H7 (cell line): ENCODE data around the gene PDCD6IP. TPM values are rescaled to one million over a fixed set of nuclear protein-coding genes. Genes with fewer than 3 reads are reported as not detected.
"Not testable (repeated sequence)": the region's sequence is repeated elsewhere in the genome, so short reads cannot be mapped to it uniquely, and the experiment has no call there.

Experiments
- DNase-seq: peaks from one replicate; pipeline ENCODE4 v3.0.0; 2012
- H3K27me3 ChIP-seq: 2 replicates; pipeline ENCODE4 v1.6.0; 2011; ENCODE audit warnings: mild to moderate bottlenecking, low read length; ENCODE audit not compliant: control insufficient read depth, insufficient read depth
- H3K36me3 ChIP-seq: replicated peaks from 2 replicates; pipeline ENCODE4 v1.5.1; 2011; ENCODE audit warnings: low read length; ENCODE audit not compliant: control insufficient read depth, insufficient read depth
- H3K4me3 ChIP-seq: 2 replicates; pipeline ENCODE4 v1.5.1; 2011; ENCODE audit warnings: low read depth, mild to moderate bottlenecking, control low read depth, low read length, moderate library complexity; ENCODE audit not compliant: insufficient read depth
- total RNA-seq: library from RNA; depleted of rRNA; stranded (reverse); fragments of >200 nt; shearing (Covaris generic); gene quantifications from 2 replicates; pipeline ENCODE4 v1.2.3, GENCODE V29; 2014

The PDCD6IP gene
- total RNA-seq, 1 experiment from 2014 or later = 74.4 TPM

DNA sequence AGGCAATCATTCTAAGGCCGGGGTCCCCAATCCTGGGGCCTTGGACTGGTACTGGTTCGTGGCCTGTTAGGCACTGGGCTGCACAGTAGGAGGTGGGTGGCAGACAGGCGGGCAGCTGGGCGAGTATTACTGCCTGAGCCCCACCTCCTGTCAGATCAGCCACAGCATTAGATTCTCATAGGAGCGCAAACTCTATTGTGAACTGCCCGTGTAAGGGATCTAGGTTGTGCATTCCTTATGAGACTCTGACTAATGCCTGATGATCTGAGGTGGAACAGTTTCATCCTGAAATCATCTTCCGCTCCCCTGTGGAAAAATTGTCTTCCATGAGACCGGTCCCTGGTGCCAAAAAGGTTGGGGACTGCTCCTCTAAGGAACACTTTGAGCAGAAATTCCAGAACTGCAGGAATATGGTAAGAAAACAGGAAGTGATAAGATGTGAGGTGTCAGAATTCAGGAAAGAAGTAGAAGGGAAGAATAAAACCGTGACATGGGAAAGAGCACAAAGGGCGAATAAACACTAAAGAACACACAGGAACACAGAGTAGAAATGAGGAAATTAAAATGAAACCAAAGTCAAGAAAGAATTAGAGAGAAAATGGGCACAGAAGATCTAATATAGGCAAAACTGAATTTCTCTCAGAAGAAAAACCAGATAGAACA is 57.6 kb downstream of the PDCD6IP start:
- Histone ChIP-seq H3K4me3 (no peak overlapping the region), H3K27me3 (no peaks in the 10 kb centered on the region), H3K36me3 (no peaks in the 10 kb centered on the region; the same call in 1 of the 2 replicates)
- no peak for DNase-seq

DNA sequence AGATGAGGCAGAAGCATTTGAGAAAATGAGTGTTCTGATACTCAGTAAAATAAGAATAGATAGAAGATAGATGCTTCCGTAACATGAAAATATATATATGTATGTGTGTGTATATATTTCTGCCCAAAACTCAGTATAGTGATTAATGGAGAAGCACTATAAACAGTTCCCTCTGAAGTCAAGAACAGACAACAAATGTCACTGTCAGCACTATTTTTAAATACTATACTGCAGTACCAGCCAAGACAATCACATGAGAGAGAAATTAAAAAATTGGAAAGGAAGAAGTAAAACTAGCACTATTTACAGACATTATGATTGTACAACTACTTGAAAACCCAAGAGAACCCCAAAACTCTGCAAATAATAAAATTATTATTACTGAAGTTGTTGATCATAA is 59.3 kb downstream of the PDCD6IP start:
- H3K27me3 ChIP-seq, H3K4me3 ChIP-seq, DNase-seq, H3K36me3 ChIP-seq: not testable (repeated sequence)

DNA sequence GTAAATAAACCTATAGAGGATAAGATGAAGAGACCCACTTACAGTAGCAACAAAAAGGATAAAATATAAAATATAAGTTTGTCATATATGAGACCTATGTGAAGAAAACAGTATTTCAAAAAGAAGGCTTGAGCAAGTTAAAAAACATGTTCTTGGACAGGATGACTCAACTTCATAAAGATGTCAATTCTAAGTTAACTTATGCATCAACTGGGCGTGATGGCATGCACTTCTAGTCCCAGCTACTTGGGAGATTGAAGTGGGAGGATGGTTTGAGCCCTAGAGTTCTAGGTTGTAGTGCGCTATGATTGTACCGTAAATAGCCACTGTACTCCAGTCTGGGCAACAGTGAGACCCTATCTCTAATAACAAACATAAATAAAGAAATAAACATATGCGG is 59.7 kb downstream of the PDCD6IP start:
- DNase-seq = no peak
- Histone ChIP-seq H3K27me3 (no peaks in the 10 kb centered on the region), H3K4me3 (no peak overlapping the region), H3K36me3 (no peaks in the 10 kb centered on the region; the same call in 1 of the 2 replicates)

DNA sequence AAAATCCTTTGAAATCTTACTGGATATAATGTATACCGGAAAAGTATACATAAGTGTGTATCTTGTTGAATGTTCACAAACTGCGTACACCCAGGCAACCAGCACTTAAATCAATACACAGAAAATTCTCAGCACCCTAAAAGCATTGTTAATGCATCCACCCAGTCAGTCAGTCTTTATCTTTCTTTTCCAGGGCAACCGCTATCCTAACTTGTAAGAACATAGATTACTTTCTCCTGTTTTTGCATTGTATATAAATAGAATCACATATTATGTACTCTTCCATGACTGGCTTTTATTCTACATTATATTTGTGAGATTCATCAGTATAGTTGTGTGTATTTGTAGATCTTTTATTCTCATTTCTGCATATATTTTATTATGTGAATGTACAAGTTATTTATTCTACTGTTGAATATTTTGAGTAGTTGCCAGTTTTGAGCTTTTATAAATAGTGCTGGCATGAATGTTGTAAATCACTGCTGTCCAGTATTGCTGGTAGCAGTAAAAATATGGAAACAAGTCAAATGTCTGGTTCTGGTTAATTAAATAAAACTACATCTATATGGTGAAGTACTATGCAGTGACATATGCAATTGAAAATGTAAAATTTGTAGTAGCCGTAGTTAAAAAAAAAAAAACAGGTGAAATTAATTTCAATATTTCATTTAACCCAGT is 62.1 kb downstream of the PDCD6IP start:
- Histone ChIP-seq H3K4me3 (no peak overlapping the region), H3K27me3 (no peaks in the 10 kb centered on the region), H3K36me3 (no peaks in the 10 kb centered on the region; the same call in 1 of the 2 replicates)
- DNase-seq = no peak

DNA sequence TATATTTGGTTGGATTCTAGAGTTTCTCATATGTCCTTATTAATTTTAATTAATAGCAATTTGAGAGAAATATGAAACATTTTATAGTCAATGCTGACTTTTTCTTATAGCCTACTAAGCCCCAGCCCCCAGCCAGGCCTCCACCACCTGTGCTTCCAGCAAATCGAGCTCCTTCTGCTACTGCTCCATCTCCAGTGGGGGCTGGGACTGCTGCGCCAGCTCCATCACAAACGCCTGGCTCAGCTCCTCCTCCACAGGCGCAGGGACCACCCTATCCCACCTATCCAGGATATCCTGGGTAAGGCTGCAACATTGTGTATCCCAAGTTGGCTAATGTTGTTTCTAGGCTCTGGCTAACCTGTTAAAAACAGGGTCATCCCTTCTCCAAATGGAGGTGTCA is 66.7 kb downstream of the PDCD6IP start:
- peaks cover 2% of the 10 kb centered on the region for H3K36me3 ChIP-seq

DNA sequence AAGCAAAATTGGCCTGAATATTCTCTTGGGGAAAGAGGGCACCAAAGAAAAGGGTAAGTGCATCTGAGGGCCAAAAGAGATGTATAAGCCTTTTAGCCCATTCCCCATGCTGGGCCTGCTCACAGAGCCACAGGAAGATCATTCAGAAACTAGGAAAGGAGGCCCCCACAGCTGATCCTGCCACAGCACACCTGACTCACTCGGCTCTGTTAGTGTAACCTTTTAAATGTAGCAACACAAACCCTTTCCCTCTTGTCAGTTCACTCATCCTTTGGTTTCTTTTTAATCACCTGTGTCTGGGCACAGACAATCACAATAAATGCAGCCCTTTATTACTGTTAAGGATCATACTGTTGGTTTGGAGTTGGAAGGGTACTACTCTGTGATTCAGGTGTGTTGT is 69.9 kb downstream of the PDCD6IP start:
- H3K27me3 ChIP-seq = no peaks in the 10 kb centered on the region
- H3K36me3 ChIP-seq = peaks cover 2% of the 10 kb centered on the region; the same call in 1 of the 2 replicates
- no peak overlapping the region for H3K4me3 ChIP-seq

More for the DNA sequence above, 66.7 kb downstream of the PDCD6IP start:
- H3K27me3 ChIP-seq = no peaks in the 10 kb centered on the region
- H3K4me3 ChIP-seq = no peak overlapping the region
- DNase-seq = no peak

DNA sequence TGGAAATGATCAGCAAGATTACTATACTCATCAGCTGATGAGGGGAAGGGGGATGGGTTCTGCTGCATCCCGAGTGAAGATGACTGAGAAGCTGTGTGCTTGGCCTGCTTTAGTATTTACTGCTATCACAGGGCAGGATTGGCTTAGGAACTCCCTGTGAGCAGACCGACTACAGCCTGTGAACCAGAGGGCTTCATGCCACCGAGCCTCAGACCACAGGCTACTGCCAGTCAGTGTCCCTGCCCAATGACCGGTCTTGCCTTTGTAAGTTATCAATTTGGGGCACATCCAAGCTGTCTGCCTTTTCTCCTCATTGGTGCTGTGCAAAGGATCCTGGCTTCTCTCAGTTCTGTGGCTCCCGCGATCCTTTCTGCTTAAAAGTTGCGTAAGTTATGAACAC is 71.5 kb downstream of the PDCD6IP start:
- no peak overlapping the region for H3K4me3 ChIP-seq
- peaks cover 2% of the 10 kb centered on the region; the same call in 1 of the 2 replicates for H3K36me3 ChIP-seq
- no peaks in the 10 kb centered on the region for H3K27me3 ChIP-seq
- no peak for DNase-seq

More for the DNA sequence above, 69.9 kb downstream of the PDCD6IP start:
- DNase-seq = no peak

DNA sequence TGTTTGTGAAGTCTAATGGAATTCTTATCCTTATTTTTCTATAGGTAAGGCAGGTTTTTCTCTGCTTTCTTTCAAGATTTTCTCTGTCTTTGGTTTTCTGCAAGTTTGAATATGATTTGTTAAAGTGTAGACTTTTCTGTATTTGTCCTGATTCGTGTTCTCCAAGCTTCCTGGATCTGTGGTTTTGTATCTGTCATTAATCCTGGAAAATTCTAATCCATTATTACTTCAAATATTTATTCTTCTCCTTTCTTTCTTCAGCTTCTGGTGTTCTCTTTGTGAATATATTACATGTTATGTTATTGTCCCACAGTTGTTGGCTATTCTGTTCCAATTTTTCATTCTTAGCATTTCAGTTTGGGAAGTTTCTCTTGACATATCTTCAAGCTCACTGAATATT is 76.4 kb downstream of the PDCD6IP start:
- H3K4me3 ChIP-seq = no peak overlapping the region
- DNase-seq = no peak
- H3K36me3 ChIP-seq = no peaks in the 10 kb centered on the region

DNA sequence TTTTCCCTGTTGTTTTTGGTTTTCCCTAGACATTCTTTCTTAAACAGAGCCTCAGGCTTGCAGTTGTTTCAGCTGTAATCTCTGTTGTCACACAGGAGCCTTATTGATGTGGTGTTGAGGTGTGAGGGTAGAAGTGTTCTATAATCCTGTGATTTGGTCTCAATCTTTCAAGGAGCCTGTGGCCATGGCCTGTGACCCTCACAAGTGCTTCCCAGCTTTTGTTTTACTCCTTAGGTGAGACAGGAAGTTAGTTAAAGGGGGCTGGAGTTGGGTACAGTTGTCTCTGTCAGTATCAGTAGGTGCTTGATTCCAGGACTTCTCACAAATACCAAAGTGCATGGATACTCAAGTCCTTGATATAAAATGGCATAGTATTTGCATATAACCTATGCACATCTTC is 77.2 kb downstream of the PDCD6IP start:
- DNase-seq = no peak
- Histone ChIP-seq H3K27me3 (no peaks in the 10 kb centered on the region), H3K36me3 (no peaks in the 10 kb centered on the region), H3K4me3 (no peak overlapping the region)

More for the DNA sequence above, 76.4 kb downstream of the PDCD6IP start:
- no peaks in the 10 kb centered on the region for H3K27me3 ChIP-seq

DNA sequence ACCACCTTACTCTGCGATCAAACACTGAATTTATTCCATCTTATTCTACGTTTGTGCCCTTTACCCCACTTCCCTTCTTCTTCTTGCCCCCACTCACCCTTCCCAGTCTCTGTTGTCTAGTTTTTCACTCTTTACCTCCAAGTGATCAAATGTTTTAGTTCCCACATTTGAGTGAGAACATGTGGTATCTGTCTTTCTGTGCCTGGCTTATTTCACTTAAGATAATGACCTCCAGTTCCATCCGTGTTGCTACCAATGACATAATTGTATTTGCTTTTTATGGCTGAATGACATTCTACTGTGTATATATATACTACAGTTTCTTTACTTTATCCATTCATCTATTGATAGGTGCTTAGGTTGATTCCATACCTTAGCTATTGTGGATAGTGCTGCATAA is 78.8 kb downstream of the PDCD6IP start:
- no peak for DNase-seq
- H3K36me3 ChIP-seq = no peaks in the 10 kb centered on the region
- H3K4me3 ChIP-seq = no peak overlapping the region
- no peaks in the 10 kb centered on the region for H3K27me3 ChIP-seq

DNA sequence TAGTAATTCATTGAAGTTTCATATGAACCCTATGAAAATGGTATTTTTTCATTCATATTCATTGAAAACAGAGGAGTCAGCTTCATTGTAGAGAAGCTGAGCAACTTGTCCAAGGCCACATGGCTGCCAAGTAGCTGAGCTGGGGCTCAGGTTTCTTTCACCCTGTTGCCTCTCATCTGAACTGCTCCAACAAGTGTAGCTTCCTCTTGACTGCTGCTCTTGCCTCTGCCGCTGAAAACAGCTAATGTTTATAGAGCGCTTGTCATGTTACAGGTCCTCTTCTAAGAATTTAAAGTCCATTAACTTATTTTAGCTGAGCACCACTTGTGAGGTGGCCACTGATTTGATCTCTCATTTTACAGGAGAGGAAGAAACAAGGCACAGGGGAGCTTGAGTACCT is 81.1 kb downstream of the PDCD6IP start:
- no peak overlapping the region for H3K4me3 ChIP-seq
- H3K27me3 ChIP-seq = no peaks in the 10 kb centered on the region
- H3K36me3 ChIP-seq = no peaks in the 10 kb centered on the region
- no peak for DNase-seq

DNA sequence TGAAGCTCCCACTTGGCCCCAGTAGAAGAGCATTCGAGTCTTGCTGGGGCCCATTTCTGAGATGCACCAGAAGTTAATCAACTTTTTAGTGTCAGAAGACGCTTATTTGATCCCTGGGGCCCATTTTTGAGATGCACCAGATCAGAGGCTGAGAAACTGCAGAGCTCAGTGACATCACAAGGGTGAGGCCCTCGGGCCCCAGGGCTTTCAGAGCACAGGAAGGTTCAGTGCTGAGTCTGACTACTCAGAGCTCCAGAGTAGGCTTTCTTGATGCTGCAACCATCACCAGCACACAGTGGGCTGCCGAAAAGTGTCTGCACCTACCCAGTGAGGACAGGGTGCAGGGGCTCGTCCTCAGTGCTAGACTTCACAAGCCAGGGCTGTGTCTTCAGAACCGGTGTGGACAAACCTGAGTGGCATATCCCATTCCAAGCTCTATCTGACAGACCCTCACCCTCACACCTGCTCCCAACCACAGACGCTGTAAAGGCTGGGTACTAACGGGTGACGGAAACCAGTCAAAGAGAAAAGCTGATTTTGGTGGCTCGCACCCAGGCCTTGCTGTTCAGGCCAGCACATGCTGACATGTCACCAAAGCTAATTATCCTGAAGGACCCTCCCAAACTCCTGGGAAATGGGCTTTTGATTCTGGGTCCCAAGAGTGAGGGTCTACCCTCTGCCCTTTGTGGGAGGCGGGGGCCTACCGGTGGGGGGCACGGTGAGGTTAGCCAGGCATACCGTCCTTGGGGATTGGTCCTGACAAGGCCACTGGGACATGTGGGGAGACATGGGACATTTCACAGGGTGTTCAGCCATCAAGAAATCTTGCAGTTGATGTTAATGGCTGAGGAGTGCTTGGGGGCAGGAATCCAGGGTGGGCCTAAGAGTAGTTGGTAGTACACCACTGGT is 83.0 kb downstream of the PDCD6IP start:
- no peaks in the 10 kb centered on the region for H3K36me3 ChIP-seq
- no peaks in the 10 kb centered on the region for H3K27me3 ChIP-seq
- DNase-seq = no peak
- H3K4me3 ChIP-seq = no peak overlapping the region

DNA sequence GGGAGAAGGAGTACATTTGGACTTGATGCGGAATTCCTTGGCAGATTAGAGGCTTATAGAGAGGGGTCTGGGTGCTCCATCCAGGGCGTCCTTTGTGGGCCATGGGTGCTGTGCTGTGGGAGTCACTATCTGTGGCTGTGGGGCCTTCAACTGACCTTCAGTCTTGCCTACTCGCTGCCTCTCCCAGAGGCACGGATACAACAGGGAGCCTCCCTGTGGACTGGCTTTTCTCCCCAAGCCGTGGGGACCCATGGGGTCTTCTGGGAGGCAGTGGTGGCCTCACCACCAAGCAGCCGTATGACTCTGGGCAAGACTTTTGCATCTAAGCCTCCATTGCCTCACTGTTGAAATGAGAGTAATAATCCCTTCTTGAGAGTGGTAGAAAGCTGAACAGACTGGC is 83.9 kb downstream of the PDCD6IP start:
- no peak for DNase-seq
- Histone ChIP-seq H3K27me3 (no peaks in the 10 kb centered on the region), H3K36me3 (no peaks in the 10 kb centered on the region), H3K4me3 (no peak overlapping the region)

DNA sequence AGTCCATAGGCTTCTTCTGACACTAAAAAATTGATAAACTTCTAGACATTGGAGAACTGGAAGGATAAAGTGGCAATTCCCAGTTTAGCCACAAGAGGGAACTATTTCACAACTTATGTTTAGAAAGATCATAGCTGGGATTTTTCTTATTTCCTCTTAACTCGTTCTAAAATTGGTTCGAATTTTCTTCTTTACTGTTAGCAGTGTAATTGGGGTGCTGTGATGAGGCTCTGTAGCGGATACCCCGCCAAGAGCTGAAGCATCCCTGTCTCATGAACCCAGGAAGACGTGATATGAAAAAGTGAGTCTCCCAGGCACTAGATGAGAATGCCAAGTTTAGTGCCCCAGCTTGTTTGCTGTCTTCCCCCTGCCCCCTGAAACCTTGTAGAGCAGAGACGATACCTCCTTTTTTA is 85.1 kb downstream of the PDCD6IP start:
- H3K36me3 ChIP-seq = no peaks in the 10 kb centered on the region
- no peak overlapping the region for H3K4me3 ChIP-seq
- DNase-seq = no peak

More for the DNA sequence above, 85.1 kb downstream of the PDCD6IP start:
- H3K27me3 ChIP-seq = no peaks in the 10 kb centered on the region
